Small intestine (tissue), 7 donors: ENCODE results near the gene BCCIP. TPM values are rescaled to one million over a fixed set of nuclear protein-coding genes. Genes with fewer than 3 reads are reported as not detected.

ENCODE experiments used
- DNase-seq, 2 donors: peaks; one replicate each; pipeline versions ENCODE4 v3.0.0 to v3.0.0-alpha.2; 2013
- FAIRE-seq: peaks from 2 replicates; lab custom pipeline; 2012; peaks lifted over from hg19 to GRCh38; lab: Jason Lieb, UNC
- H3K27ac ChIP-seq, 3 donors: one replicate each; pipeline ENCODE4 v1.5.1; 2013; ENCODE audit warnings: low read length in 2 of 3, mild to moderate bottlenecking in 2 of 3, control low read depth in 1 of 3, inconsistent platforms in 1 of 3, low read depth in 1 of 3, moderate library complexity in 1 of 3
- H3K27me3 ChIP-seq, 3 donors: one replicate each; pipeline ENCODE4 v1.6.1; 2013; ENCODE audit warnings: low read length in 3 of 3, inconsistent platforms in 1 of 3; ENCODE audit not compliant: control insufficient read depth in 3 of 3, insufficient read depth in 3 of 3
- H3K36me3 ChIP-seq, 3 donors: one replicate each; pipeline ENCODE4 v1.6.1; 2013; ENCODE audit warnings: low read length in 3 of 3, inconsistent platforms in 1 of 3, low read depth in 1 of 3, mild to moderate bottlenecking in 1 of 3, moderate library complexity in 1 of 3; ENCODE audit not compliant: control insufficient read depth in 3 of 3, insufficient read depth in 2 of 3
- H3K4me1 ChIP-seq, 3 donors: one replicate each; pipeline ENCODE4 v1.6.1; 2013; ENCODE audit warnings: low read length in 2 of 3, inconsistent platforms in 1 of 3, low read depth in 1 of 3, mild to moderate bottlenecking in 1 of 3, moderate library complexity in 1 of 3; ENCODE audit not compliant: control insufficient read depth in 3 of 3, insufficient read depth in 2 of 3
- H3K4me3 ChIP-seq, 3 donors: one replicate each; pipeline ENCODE4 v1.5.1; 2013; ENCODE audit warnings: low read length in 3 of 3, control low read depth in 1 of 3, inconsistent platforms in 1 of 3, low read depth in 1 of 3, mild to moderate bottlenecking in 1 of 3, moderate library complexity in 1 of 3
- H3K9me3 ChIP-seq, 2 donors: one replicate each; pipeline ENCODE4 v1.6.1; 2013; ENCODE audit warnings: low read depth in 1 of 2, low read length in 1 of 2; ENCODE audit not compliant: control insufficient read depth in 2 of 2, insufficient read depth in 1 of 2
- WGBS, 3 donors: extraction: QIAGEN DNeasy Blood & Tissue Kit; methylation state at CpG; one replicate each; pipeline ENCODE4 v1.1.7; 2013; 5-methylcytosine and 5-hydroxymethylcytosine counted together
- polyA plus RNA-seq, 4 donors: library from polyadenylated mRNA; stranded (reverse) in 3 of 4; unstranded in 1 of 4; fragments of 200-250 nt in 3 of 4; fragments of 120-200 nt in 1 of 4; gene quantifications; one replicate each; pipeline versions ENCODE4 v1.2.1 to v1.2.3, GENCODE V29; 2013
- donor health status: healthy with polysubstance abuse.
- donor health status: control.
- donor health status: control.
- donor health status: Bipolar disorder and iron deficiency.
- donor health status: healthy.

Gene BCCIP
- polyA plus RNA-seq, 4 donors = 46.7 to 64.9 (median 55.3) TPM

- Histone ChIP-seq H3K27me3 (no peaks in the 10 kb centered on the region), H3K27ac (no peak overlapping the region), H3K9me3 (no peaks in the 10 kb centered on the region), H3K4me1 (no peaks in the 10 kb centered on the region), H3K4me3 (no peak overlapping the region), H3K36me3 (peaks cover 9 to 30% (median 14%) of the 10 kb centered on the region in 3 donors)
- DNase-seq (no peak), FAIRE-seq (no peak)
- 95 to 97% (median 96%) methylated on average over 7 of the region's 7 CpGs for WGBS, 3 donors
Measured at GRCh38 chr10:125852487-125852886, 29.1 kb downstream of the BCCIP start.

- no peak overlapping the region for H3K27ac ChIP-seq
- H3K9me3 ChIP-seq = no peaks in the 10 kb centered on the region
- WGBS, 3 donors = 63 to 88% (median 69%) methylated on average over 2 of the region's 2 CpGs
- no peaks in the 10 kb centered on the region for H3K27me3 ChIP-seq
- DNase-seq = no peak
- peaks cover 2 to 17% (median 8%) of the 10 kb centered on the region in 3 donors for H3K36me3 ChIP-seq
- no peak overlapping the region for H3K4me3 ChIP-seq
- FAIRE-seq = no peak
- no peaks in the 10 kb centered on the region for H3K4me1 ChIP-seq
Measured at GRCh38 chr10:125857185-125857760, 33.9 kb downstream of the BCCIP start.

- H3K27ac ChIP-seq = no peak overlapping the region
- no peak for FAIRE-seq
- H3K27me3 ChIP-seq = no peaks in the 10 kb centered on the region
- no peaks in the 10 kb centered on the region for H3K9me3 ChIP-seq
- DNase-seq = no peak
- 88 to 90% (median 88%) methylated on average over 4 of the region's 4 CpGs for WGBS, 3 donors
- no peaks in the 10 kb centered on the region for H3K4me1 ChIP-seq
- H3K4me3 ChIP-seq = no peak overlapping the region
- peaks cover 2 to 18% (median 5%) of the 10 kb centered on the region in 3 donors for H3K36me3 ChIP-seq
Measured at GRCh38 chr10:125859128-125859817, 35.9 kb downstream of the BCCIP start.

- H3K4me3 ChIP-seq = no peak overlapping the region
- no peaks in the 10 kb centered on the region for H3K9me3 ChIP-seq
- no peak overlapping the region for H3K27ac ChIP-seq
- H3K4me1 ChIP-seq = no peaks in the 10 kb centered on the region
- H3K27me3 ChIP-seq = no peaks in the 10 kb centered on the region
- WGBS, 3 donors = 80 to 90% (median 86%) methylated on average over 3 of the region's 3 CpGs
- DNase-seq (no peak), FAIRE-seq (no peak)
- peaks cover 2 to 24% (median 4%) of the 10 kb centered on the region in 3 donors for H3K36me3 ChIP-seq
Measured at GRCh38 chr10:125865120-125865519, 41.8 kb downstream of the BCCIP start.

GRCh38 chr10:125866421-125867029, 43.2 kb downstream of the BCCIP start:
- Histone ChIP-seq H3K36me3 (peaks cover 2 to 22% (median 4%) of the 10 kb centered on the region in 3 donors), H3K4me1 (no peaks in the 10 kb centered on the region), H3K9me3 (no peaks in the 10 kb centered on the region), H3K27ac (no peak overlapping the region), H3K27me3 (no peaks in the 10 kb centered on the region), H3K4me3 (no peak overlapping the region)
- peak in 1 of 2 donors; percentile 44 for DNase-seq
- no peak for FAIRE-seq
- 90 to 94% (median 92%) methylated on average over 7 of the region's 7 CpGs for WGBS, 3 donors

GRCh38 chr10:125868372-125868975, 45.1 kb downstream of the BCCIP start:
- DNase-seq (peak; percentile 63 to 65), FAIRE-seq (no peak)
- WGBS, 3 donors = 37 to 61% (median 42%) methylated on average over 7 of the region's 7 CpGs
- no peak overlapping the region for H3K27ac ChIP-seq
- no peak overlapping the region for H3K4me3 ChIP-seq
- H3K9me3 ChIP-seq = no peaks in the 10 kb centered on the region
- H3K4me1 ChIP-seq = no peaks in the 10 kb centered on the region
- no peaks in the 10 kb centered on the region for H3K27me3 ChIP-seq
- peaks cover 2 to 21% (median 4%) of the 10 kb centered on the region in 3 donors for H3K36me3 ChIP-seq

- H3K36me3 ChIP-seq = peaks cover 0 to 6% (median 0%) of the 10 kb centered on the region in 3 donors
- 71 to 86% (median 85%) methylated on average over 4 of the region's 4 CpGs for WGBS, 3 donors
- no peaks in the 10 kb centered on the region for H3K4me1 ChIP-seq
- H3K27me3 ChIP-seq = no peaks in the 10 kb centered on the region
- H3K27ac ChIP-seq = no peak overlapping the region
- no peak overlapping the region for H3K4me3 ChIP-seq
- no peak for DNase-seq
- no peak for FAIRE-seq
- peaks cover 0 to 4% of the 10 kb centered on the region in 2 donors for H3K9me3 ChIP-seq
Measured at GRCh38 chr10:125871338-125871737, 48.0 kb downstream of the BCCIP start.
